GM19238 (cell line): ENCODE measurements around the gene CSNK2A1.

Source experiments
- DNase-seq: peaks from one replicate; pipeline ENCODE4 v3.0.0; 2011; ENCODE audit warnings: low spot score; ENCODE audit not compliant: insufficient read length

CSNK2A1 gene

DNA sequence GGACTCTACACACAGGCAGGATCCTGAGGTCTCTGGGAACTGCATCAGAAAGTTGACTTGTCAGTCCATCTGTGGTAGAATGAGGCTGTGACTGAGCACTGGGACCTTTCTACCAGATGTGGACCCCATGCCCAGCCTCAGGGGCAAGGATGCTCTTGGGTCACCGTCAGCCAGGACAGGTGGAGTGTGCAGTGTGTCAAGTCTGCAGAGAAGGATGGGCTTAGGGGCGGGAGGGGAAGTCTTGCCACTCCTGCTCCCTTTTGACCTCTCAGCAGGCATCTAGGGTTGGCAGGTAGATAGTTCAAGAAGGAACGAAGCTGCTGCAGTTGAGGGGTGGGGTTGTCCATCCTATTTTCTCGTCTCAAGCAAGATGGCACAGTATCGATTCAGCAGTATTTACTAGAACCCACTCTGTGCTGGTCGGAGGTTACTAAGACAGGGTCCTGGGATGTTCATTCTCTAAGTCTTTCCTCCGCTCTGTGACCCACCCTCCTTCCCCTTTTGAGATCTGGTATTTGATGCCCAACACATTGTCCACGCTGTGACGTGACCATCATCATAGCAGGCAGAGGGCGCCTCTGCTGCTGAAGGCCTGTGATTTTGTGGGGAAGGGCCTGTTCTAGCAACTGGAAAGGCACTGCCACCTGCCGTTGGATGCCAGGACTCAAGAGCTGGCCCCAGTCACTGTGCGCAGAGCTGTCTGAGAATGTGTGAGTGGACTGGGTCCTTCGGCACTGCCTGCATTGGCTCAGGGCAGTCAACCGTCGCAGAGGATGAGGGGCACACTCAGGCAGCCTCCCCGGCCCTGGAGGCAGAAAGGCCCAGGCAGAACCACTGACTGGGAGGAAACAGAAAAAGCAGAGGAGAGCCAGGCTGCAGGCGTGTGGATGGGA, 112.3 kb downstream of the CSNK2A1 start:
- DNase-seq: no peak

DNA sequence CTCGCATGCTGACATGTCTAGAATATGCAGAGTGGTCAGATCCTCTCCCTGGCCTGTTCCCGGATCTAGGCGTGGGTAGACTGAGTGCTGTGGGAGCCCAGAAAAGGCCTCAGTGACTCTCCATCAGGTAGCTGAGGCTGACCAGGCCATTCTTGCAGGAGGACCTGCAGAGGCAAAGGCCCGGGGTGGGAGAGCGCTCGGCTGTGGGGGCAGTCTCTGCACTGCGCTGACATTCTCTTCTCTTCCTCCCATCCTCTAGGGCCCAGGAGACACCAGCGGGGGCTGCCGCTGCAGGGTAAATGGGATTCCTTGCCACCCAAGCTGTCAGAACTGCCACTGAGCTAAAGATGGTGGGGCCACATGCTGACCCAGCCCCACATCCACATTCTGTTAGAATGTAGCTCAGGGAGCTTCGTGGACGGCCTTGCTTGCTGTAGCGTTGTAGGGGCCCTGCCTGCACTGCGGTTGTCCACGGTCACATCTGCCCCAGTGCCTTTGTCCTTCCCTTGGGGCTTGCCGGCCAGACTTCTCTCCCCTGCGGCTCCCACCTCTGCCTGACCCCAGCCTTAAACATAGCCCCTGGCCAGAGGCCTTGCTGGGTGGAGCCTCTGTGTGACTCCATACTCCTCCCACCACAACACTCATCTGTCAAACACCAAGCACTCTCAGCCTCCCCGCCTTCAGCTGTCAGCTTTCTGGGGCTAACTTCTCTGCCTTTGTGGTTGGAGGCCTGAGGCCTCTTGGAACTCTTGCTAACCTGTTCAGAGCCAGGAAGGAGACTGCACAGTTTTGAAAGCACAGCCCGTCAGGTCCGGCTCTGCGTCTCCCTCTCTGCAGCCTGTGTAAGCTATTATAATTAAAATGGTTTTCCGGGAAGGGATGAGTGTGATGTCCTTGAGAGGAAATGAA, 113.2 kb downstream of the CSNK2A1 start:
- no peak for DNase-seq

- no peak for DNase-seq
Observed at GRCh38 chr20:428658-429200, 114.9 kb downstream of the CSNK2A1 start.

GRCh38 chr20:427849-428657, 115.5 kb downstream of the CSNK2A1 start:
- DNase-seq: no peak

- no peak for DNase-seq
Observed at GRCh38 chr20:427401-427800, 116.2 kb downstream of the CSNK2A1 start.

- DNase-seq: no peak
Observed at GRCh38 chr20:426566-426965, 117.0 kb downstream of the CSNK2A1 start.
